ENCODE results near the gene XPNPEP2.
"Not testable (repeated sequence)": the region's sequence is repeated elsewhere in the genome, so short reads cannot be mapped to it uniquely, and the experiment has no call there.

The XPNPEP2 gene

DNA sequence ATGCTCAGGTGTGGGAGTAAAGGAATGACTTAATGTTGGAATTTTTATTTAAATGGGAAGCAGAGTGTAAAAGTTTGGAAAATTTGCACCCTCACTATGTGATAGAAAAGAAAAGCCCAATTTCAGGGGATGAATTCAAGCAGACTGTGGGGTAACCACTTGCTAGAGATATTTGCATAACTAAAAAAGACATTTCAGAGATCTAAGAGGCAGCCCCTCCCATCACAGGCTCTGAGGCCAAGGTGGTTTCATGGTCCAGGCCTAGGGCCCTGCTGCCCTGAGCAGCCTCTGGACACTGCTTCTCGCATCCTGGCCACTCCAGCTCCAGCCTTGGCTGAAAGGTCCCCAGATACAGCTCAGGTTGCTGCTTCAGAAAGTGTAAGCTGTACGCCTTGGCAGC lies 5.9 kb upstream of the XPNPEP2 start:
- H3K4me3 ChIP-seq (ENCODE audit: low read depth, low read length): no peak overlapping the region
- TF ChIP-seq, protein P1, sequence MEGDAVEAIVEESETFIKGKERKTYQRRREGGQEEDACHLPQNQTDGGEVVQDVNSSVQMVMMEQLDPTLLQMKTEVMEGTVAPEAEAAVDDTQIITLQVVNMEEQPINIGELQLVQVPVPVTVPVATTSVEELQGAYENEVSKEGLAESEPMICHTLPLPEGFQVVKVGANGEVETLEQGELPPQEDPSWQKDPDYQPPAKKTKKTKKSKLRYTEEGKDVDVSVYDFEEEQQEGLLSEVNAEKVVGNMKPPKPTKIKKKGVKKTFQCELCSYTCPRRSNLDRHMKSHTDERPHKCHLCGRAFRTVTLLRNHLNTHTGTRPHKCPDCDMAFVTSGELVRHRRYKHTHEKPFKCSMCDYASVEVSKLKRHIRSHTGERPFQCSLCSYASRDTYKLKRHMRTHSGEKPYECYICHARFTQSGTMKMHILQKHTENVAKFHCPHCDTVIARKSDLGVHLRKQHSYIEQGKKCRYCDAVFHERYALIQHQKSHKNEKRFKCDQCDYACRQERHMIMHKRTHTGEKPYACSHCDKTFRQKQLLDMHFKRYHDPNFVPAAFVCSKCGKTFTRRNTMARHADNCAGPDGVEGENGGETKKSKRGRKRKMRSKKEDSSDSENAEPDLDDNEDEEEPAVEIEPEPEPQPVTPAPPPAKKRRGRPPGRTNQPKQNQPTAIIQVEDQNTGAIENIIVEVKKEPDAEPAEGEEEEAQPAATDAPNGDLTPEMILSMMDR (IDR thresholded peaks at IDR 0.05; ENCODE audit: low read depth, low read length, missing control alignments): no peak
- DNase-seq (ENCODE audit: low read depth): no peak
- in situ Hi-C loops (cut with HindIII; ENCODE audit: low sequenced_read_pairs): loop anchor here (5.0 kb wide), 1 partner anchor 56 kb away; no protein-coding TSS in a partner anchor

DNA sequence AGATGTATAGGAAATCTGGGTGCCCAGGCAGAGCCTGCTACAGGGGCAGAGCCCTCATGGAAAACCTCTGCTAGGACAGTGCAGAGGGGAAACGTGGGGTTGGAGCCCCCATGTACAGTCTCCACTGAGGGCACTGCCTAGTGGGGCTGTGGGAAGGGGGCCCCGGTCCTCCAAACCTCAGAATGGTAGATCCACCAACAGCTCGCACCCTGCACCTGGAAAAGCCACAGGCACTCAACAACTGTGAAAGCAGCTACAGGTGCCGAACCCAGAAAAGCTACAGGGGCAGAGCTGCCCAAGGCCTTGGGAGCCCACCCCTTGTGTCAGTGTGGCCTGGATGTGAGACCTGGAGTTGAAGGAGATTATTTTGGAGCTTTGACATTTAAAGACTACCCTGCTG lies 5.4 kb upstream of the XPNPEP2 start:
- TF ChIP-seq, protein P1 (IDR thresholded peaks at IDR 0.05; ENCODE audit: low read depth, low read length, missing control alignments): no peak
- in situ Hi-C loops (cut with HindIII; ENCODE audit: low sequenced_read_pairs): loop anchor here (5.0 kb wide), 1 partner anchor 56 kb away; no protein-coding TSS in a partner anchor
- H3K4me3 ChIP-seq (ENCODE audit: low read depth, low read length): no peak overlapping the region
- no peak for DNase-seq (ENCODE audit: low read depth)

DNA sequence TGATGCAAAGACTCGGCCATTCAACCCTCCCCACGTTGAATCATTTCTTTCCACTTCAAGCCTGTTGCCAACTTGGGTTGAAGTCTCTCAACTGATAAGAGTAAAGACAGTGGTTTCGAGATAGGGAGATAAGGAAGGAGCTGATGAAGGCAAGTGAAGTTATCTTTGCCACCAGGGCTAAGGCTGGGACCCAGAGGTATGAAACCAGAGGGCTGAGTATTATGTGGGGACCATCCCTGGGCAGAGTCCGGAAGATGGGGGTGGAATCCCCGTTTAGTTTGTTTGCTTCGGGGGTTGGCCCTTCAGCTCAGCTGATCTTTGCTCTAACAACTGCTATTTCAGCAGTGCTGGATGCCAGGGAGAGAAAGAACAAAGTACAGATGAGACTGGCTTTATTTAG lies 2.3 kb upstream of the XPNPEP2 start:
- in situ Hi-C loops (cut with HindIII; ENCODE audit: low sequenced_read_pairs): no loop called here
- TF ChIP-seq, protein P1 (IDR thresholded peaks at IDR 0.05; ENCODE audit: low read depth, low read length, missing control alignments): no peak
- DNase-seq (ENCODE audit: low read depth): no peak
- no peak overlapping the region for H3K4me3 ChIP-seq (ENCODE audit: low read depth, low read length)

DNA sequence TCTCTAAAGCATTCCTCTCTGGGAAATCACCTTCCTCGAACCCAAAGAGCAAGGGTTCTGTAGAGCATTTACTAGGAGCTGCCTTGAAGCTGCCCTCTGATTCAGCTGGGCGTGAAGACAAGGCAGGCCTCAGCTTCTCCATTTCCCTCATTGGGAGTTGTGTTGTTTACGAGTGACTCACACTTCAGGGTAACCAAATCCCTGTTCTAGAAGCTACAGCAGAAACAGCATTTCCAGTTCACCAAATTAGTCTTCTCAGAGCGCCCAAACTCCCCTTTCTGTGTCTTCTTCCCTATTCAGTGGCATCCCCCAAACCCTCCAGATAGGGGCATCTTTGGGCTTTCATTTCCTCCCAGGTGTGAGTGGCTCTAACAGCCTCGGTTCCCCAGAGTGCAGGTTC lies 863 bp upstream of the XPNPEP2 start:
- DNase-seq (ENCODE audit: low read depth): no peak
- H3K4me3 ChIP-seq (ENCODE audit: low read depth, low read length): no peak overlapping the region
- in situ Hi-C loops (cut with HindIII; ENCODE audit: low sequenced_read_pairs): no loop called here
- TF ChIP-seq, protein P1 (IDR thresholded peaks at IDR 0.05; ENCODE audit: low read depth, low read length, missing control alignments): no peak

DNA sequence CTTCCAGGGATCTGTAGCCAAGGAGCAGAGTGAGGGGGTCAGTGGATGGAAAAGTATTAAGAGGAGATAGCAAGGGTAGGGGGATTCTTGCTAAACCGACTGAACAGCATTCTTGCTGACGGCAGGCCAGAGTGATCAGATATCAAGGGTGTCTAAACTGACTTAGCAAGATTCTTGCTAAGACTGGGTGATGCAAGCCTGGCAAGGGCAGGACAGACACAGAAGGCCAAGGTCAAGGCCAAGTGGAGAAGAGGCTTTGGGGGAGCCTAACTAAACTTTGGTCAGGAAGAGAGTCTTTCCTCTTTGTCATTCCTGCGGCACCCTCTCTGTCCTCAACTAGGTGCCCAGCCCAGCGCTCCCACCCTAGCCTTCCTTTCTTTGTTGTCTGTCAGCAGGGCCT lies 799 bp downstream of the XPNPEP2 start:
- in situ Hi-C loops (cut with HindIII; ENCODE audit: low sequenced_read_pairs): no loop called here
- TF ChIP-seq, protein P1 (IDR thresholded peaks at IDR 0.05; ENCODE audit: low read depth, low read length, missing control alignments): no peak
- H3K4me3 ChIP-seq (ENCODE audit: low read depth, low read length): no peak overlapping the region
- DNase-seq (ENCODE audit: low read depth): no peak

DNA sequence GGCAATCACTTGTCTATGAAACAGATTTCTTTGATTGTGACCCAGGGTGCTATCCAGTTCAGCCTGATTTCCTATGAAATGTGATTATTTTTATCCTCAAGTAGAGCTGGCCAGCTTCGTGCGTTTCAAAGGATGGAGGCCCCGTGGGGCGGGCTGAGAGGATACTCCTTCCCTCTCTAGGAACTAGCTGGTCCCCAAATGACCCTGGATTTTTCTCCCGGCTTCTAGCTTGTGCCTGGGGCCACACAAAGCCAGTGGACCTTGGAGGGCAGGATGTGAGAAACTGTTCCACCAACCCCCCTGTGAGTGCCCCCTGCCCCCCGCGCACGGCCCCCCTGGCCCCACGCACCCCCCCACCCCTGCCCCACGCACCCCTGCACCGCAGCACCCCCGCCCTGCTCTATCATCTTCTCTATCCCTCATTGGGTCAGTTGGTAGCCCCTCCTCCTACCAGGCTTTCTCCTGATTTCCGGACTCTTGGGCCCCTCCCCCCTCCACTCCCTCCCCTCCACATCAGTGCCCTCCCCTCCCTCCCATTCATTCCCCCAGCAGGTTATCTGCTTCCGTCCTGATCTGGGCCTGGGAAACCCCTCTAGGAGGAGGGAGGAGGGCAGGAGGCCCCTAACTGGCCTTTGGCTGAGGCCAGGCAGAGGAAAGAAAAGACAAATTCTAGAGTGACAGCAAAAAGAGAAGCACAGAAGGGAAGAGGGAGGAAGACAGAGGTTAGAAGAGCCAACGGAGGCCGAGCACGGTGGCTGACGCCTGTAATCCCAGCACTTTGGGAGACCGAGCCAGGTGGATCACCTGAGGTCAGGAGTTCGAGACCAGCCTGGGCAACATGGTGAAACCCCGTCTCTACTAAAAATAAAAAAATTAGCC lies 3.3 kb downstream of the XPNPEP2 start:
- in situ Hi-C loops (cut with HindIII; ENCODE audit: low sequenced_read_pairs): no loop called here
- no peak for DNase-seq (ENCODE audit: low read depth)
- H3K4me3 ChIP-seq (ENCODE audit: low read depth, low read length): no peak overlapping the region
- TF ChIP-seq, protein P1 (IDR thresholded peaks at IDR 0.05; ENCODE audit: low read depth, low read length, missing control alignments): no peak

DNA sequence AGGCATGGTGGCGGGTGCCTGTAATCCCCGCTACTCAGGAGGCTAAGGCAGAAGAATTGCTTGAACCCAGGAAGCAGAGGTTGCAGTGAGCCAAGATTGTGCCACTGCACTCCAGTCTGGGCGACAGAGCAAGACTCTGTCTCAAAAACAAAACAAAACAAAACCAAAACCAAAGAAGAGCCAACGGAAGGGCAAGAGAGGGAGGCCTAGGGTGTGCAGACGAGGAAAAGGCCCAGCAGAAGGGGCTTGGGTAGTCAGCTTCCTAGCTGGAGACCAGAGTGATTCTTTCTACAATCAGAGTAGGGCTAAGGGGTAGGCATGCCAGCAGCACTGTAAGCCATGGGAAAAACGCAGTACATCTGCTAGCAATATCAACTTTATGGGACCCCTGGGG lies 4.0 kb downstream of the XPNPEP2 start:
- in situ Hi-C loops (cut with HindIII; ENCODE audit: low sequenced_read_pairs): not testable (repeated sequence)

More for the DNA sequence above, 4.0 kb downstream of the XPNPEP2 start:
- not testable (repeated sequence) for H3K4me3 ChIP-seq (ENCODE audit: low read depth, low read length); DNase-seq (ENCODE audit: low read depth)

All from astrocyte of the cerebellum (primary cell).